ENCODE data around the gene BTBD9.

- TF ChIP-seq, protein P1, sequence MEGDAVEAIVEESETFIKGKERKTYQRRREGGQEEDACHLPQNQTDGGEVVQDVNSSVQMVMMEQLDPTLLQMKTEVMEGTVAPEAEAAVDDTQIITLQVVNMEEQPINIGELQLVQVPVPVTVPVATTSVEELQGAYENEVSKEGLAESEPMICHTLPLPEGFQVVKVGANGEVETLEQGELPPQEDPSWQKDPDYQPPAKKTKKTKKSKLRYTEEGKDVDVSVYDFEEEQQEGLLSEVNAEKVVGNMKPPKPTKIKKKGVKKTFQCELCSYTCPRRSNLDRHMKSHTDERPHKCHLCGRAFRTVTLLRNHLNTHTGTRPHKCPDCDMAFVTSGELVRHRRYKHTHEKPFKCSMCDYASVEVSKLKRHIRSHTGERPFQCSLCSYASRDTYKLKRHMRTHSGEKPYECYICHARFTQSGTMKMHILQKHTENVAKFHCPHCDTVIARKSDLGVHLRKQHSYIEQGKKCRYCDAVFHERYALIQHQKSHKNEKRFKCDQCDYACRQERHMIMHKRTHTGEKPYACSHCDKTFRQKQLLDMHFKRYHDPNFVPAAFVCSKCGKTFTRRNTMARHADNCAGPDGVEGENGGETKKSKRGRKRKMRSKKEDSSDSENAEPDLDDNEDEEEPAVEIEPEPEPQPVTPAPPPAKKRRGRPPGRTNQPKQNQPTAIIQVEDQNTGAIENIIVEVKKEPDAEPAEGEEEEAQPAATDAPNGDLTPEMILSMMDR (IDR thresholded peaks at IDR 0.05), result no peak
- no peak for TF ChIP-seq POLR2AphosphoS5 (IDR thresholded peaks at IDR 0.05)
- no peak for TF ChIP-seq POLR2A (IDR thresholded peaks at IDR 0.05)
Observed at GRCh38 chr6:38166411-38167240, 473.1 kb downstream of the BTBD9 start.
